ENCODE measurements around the gene PPP1R12A.

GRCh38 chr12:79842630-79843029, 92.3 kb downstream of the PPP1R12A start:
- TF ChIP-seq EP300 (IDR thresholded peaks at IDR 0.05) (no peak), CTCF (IDR thresholded peaks at IDR 0.05) (no peak)
